Heart left ventricle (tissue), 13 donors: ENCODE measurements around the gene BMPR1A.

Experiments
- CTCF ChIP-seq, 12 donors: fragments of 200-600 bp; sonication (generic) in 4 of 12; IDR thresholded peaks; one replicate each; pipeline versions ENCODE4 v1.5.0 to v1.8.0; 2018 to 2022; ENCODE audit warnings: antibody characterized with exemption in 12 of 12, mild to moderate bottlenecking in 5 of 12
- POLR2A ChIP-seq, 2 donors: fragments of 450-650 bp; IDR thresholded peaks; one replicate each; pipeline ENCODE4 v1.6.1; 2017; ENCODE audit warnings: antibody characterized with exemption in 2 of 2, mild to moderate bottlenecking in 2 of 2, moderate library complexity in 2 of 2
- donor health status: ischemic (EF 13 %, LVEDD 7.1; RV severe dilation, severe dysfunction).
- donor health status: DM: no; HTN: yes; CAD: no.
- donor health status: DM: no; HTN: no; CAD: no.
- donor health status: ischemic (EF 25% LVEDD 6.9; RV normal size, moderate dysfunction).
- donor health status: ischemic (EF 25% LVEDD 5.7; RV mildly dilated, moderate dysfunction).
- donor health status: ischemic (EF 35%, LVEDD 5.7; RV mildly dilated, moderate dysfunction).
- donor health status: nonischemic (EF 11% LVEDD 7.7; RV severe dilation, severe dysfunction).
- donor health status: DM: yes; HTN: yes; CAD: no.
- donor health status: PGD.
- donor health status: ischemic (EF 29% LVEDD 5.4; RV normal size, mild dysfunction).
- donor health status: nonischemic (EF 23%, LVEDD 6.1; RV moderate dilation, normal function).

DNA sequence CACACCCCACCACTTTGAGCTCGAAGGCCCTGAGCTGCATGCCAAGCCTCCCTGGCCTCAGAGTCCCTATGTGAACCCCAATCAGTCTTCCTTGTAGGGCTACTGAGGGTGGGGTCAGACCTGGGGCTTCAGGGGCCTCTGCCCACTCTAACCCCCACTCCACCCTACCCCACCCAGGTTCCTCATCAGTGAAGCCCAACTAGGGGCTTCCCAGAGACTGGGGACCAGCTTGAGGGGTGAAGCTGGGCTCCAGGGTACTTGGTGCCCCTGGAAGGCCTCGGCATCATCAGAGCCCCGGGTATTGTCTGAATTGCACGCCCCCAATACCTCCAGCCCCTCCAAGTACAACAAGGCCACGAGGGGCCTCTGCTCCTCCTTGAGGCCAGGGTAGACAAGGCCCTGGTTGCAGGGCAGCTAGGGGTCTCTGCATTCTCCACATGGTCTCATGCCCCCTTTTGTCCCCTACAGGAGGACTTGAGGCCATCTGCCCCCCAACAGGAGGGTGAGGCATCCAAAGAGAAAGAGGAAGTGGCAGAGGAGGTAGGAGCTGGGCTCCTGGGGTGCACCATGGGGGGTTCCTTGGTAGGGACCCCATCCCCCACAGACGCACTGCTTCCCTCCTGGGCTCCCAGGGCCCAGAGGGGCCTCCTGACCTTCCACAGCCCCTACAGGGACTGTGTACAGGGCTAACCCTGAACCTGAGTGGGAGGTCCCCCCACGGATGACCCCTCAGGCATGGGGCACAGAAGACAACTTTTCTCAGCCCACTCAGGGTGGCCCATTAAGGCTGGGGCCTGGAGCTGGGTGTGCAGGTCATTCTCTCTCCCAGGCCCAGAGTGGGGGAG, 205.9 kb downstream of the BMPR1A start:
- TF ChIP-seq CTCF (IDR thresholded peaks at IDR 0.05) = no peak
- TF ChIP-seq POLR2A (IDR thresholded peaks at IDR 0.05) = no peak
